OCI-LY1 (cell line): ENCODE data around the gene IFT74.

ENCODE experiments used
- H2AFZ ChIP-seq: fragments of 200-600 bp; sonication (generic), shearing (Covaris generic); 2 replicates; pipeline ENCODE4 v1.6.0; 2014; ENCODE audit warnings: antibody characterized with exemption, mild to moderate bottlenecking, low read length
- H3F3A ChIP-seq: fragments of 200-600 bp; sonication (generic), shearing (Covaris generic); 2 replicates; pipeline ENCODE4 v1.6.0; 2014; ENCODE audit warnings: mild to moderate bottlenecking, antibody characterized with exemption, low read length, moderate library complexity; ENCODE audit not compliant: insufficient read depth
- H3K27ac ChIP-seq: fragments of 200-600 bp; sonication (generic); 2 replicates; pipeline ENCODE4 v1.5.1; 2014; ENCODE audit warnings: low read length, mixed run types, mild to moderate bottlenecking, low read depth; ENCODE audit not compliant: poor library complexity, severe bottlenecking
- H3K27me3 ChIP-seq: fragments of 200-600 bp; sonication (generic); 2 replicates; pipeline ENCODE4 v1.6.0; 2014; ENCODE audit warnings: antibody characterized with exemption, mild to moderate bottlenecking, low read length, moderate library complexity; ENCODE audit not compliant: insufficient read depth
- H3K36me3 ChIP-seq: fragments of 200-600 bp; sonication (generic); 2 replicates; pipeline ENCODE4 v1.6.1; 2014; ENCODE audit warnings: mild to moderate bottlenecking, antibody characterized with exemption, low read length, moderate library complexity, mixed read lengths; ENCODE audit not compliant: insufficient read depth
- H3K4me1 ChIP-seq: fragments of 200-600 bp; sonication (generic); 2 replicates; pipeline ENCODE4 v1.5.1; 2014; ENCODE audit warnings: mild to moderate bottlenecking, low read length, moderate library complexity; ENCODE audit not compliant: insufficient read depth, severe bottlenecking
- H3K4me2 ChIP-seq: fragments of 200-600 bp; sonication (generic), shearing (Covaris generic); 2 replicates; pipeline ENCODE4 v1.6.1; 2014; ENCODE audit warnings: low read length
- H3K4me3 ChIP-seq: fragments of 200-600 bp; sonication (generic); 2 replicates; pipeline ENCODE4 v1.5.1; 2014; ENCODE audit warnings: low read length, low read depth, mild to moderate bottlenecking, mixed read lengths; ENCODE audit not compliant: poor library complexity, severe bottlenecking
- H3K79me2 ChIP-seq: fragments of 200-600 bp; shearing (Covaris generic); 2 replicates; pipeline ENCODE4 v1.6.1; 2016; ENCODE audit warnings: mixed run types, low read length, mixed read lengths; ENCODE audit not compliant: insufficient read depth
- H3K9ac ChIP-seq: fragments of 200-600 bp; sonication (generic), shearing (Covaris generic); 2 replicates; pipeline ENCODE4 v1.6.1; 2014; ENCODE audit warnings: mild to moderate bottlenecking, low read length, mixed read lengths
- H3K9me2 ChIP-seq: fragments of 200-600 bp; sonication (generic), shearing (Covaris generic); 2 replicates; pipeline ENCODE4 v1.6.1; 2014; ENCODE audit warnings: low read depth, mild to moderate bottlenecking, low read length, mixed read lengths
- H3K9me3 ChIP-seq: fragments of 200-600 bp; shearing (Covaris generic); 2 replicates; pipeline ENCODE4 v1.6.1; 2014; ENCODE audit warnings: low read length, mixed read lengths
- H4K20me1 ChIP-seq: fragments of 200-600 bp; sonication (generic), shearing (Covaris generic); 2 replicates; pipeline ENCODE4 v1.6.0; 2016; ENCODE audit warnings: mild to moderate bottlenecking, low read length; ENCODE audit not compliant: insufficient read depth
- EZH2 ChIP-seq: fragments of 200-600 bp; sonication (generic), shearing (Covaris generic); IDR thresholded peaks from 2 replicates; pipeline ENCODE4 v1.8.0; 2017; ENCODE audit warnings: borderline replicate concordance, mixed run types, mild to moderate bottlenecking, antibody characterized with exemption, low read length, moderate library complexity, mixed read lengths
- TF ChIP-seq, protein P1 (sequence below): fragments of 200-600 bp; sonication (generic), shearing (Covaris generic); IDR thresholded peaks from 2 replicates; pipeline ENCODE4 v1.5.1; 2017; ENCODE audit warnings: mild to moderate bottlenecking, antibody characterized with exemption, low read length, moderate library complexity, mixed read lengths

IFT74 gene

DNA sequence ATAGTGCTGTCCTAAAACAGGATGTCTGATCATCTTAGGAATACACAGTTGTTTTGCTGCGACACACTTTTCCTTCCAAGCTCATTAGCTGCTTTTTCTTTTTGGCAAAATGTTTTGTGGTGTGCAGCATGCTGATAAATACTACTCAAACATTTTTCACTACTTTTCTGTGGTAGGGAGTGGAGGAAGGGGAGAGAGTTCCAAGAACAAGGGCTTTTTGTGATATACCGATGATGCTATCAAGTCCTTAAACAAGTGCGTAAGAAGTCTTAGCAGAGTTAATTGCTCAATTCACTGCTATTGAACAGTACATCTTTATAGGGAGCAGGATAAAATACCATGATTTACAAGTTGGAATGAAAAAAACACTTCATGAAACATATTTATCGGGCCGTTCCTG lies 129.2 kb downstream of the IFT74 start:
- Histone ChIP-seq H3K36me3 (no peaks in the 10 kb centered on the region), H4K20me1 (no peaks in the 10 kb centered on the region), H3K4me1 (no peaks in the 10 kb centered on the region), H3K9me3 (no peaks in the 10 kb centered on the region), H3K27me3 (no peaks in the 10 kb centered on the region), H3K4me2 (no peak overlapping the region), H3K79me2 (no peaks in the 10 kb centered on the region), H3K4me3 (no peak overlapping the region), H3K27ac (no peak overlapping the region), H3F3A (no peaks in the 10 kb centered on the region), H2AFZ (no peak overlapping the region), H3K9me2 (no peaks in the 10 kb centered on the region), H3K9ac (no peak overlapping the region)
- TF ChIP-seq, protein P1, sequence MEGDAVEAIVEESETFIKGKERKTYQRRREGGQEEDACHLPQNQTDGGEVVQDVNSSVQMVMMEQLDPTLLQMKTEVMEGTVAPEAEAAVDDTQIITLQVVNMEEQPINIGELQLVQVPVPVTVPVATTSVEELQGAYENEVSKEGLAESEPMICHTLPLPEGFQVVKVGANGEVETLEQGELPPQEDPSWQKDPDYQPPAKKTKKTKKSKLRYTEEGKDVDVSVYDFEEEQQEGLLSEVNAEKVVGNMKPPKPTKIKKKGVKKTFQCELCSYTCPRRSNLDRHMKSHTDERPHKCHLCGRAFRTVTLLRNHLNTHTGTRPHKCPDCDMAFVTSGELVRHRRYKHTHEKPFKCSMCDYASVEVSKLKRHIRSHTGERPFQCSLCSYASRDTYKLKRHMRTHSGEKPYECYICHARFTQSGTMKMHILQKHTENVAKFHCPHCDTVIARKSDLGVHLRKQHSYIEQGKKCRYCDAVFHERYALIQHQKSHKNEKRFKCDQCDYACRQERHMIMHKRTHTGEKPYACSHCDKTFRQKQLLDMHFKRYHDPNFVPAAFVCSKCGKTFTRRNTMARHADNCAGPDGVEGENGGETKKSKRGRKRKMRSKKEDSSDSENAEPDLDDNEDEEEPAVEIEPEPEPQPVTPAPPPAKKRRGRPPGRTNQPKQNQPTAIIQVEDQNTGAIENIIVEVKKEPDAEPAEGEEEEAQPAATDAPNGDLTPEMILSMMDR = no peak
- no peak for TF ChIP-seq EZH2

DNA sequence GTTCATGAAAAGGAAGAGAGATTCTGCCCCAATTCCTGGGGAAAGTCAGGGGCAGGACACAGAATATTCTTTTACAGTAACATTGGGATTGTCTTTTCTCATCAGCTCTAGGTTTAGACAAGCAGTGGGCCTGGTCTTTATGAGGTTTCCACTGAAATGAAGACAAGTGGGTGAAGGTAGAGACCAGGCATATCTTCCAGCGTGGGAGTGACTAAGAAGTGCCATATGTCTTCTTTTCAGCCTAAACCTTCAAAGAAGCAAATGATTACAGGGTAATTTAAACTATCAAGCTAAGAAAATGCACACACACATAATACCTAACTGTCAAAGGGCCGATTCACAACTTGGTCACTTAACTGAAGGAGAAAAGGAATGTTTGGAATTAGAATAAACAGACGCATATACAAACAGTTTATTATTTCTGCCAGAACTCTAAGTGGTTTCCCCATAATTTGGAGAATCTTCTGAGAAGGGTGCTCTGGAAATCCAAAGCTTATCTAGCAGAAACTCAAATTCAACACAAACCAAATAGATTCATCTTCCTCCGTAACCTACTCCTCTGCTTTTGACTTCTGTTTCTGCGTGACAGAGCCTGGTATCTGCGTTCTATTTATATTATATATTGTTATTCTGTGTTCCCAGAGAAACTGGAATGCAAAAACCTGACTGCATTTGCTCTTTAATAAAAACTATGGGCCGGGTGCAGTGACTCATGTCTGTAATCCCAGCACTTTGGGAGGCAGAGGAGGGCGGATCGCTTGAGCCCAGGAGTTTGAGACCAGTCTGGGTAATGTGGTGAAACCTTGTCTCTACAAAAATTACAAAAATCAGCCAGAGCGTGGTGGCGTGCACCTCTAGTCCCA lies 130.8 kb downstream of the IFT74 start:
- Histone ChIP-seq H3K79me2 (no peaks in the 10 kb centered on the region), H3F3A (no peaks in the 10 kb centered on the region), H4K20me1 (no peaks in the 10 kb centered on the region), H2AFZ (no peak overlapping the region), H3K27ac (no peak overlapping the region), H3K4me2 (no peak overlapping the region), H3K4me1 (no peaks in the 10 kb centered on the region), H3K36me3 (no peaks in the 10 kb centered on the region), H3K9me3 (no peaks in the 10 kb centered on the region), H3K4me3 (no peak overlapping the region), H3K9ac (no peak overlapping the region), H3K27me3 (no peaks in the 10 kb centered on the region), H3K9me2 (no peaks in the 10 kb centered on the region)
- TF ChIP-seq EZH2 = no peak
- TF ChIP-seq, protein P1 = no peak

DNA sequence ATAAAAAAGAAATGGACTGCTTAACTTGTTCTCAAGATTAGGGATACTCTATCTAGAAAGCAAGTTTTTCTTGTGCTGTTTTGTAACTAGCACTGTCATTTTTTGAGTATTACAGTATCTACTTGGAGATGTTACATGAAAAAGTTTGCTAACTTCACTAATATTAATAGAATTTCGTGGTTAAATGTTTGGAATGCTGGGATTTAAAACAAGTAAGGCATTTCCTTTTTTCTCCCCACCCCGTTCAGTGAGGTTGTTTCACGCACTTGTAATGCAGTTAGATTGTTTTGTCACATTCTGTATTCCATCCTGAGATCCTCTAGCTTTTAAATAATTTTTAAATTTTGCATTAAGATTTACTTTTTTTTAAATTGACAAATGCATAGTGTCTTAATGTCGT lies 132.8 kb downstream of the IFT74 start:
- H3K4me1 ChIP-seq = no peaks in the 10 kb centered on the region
- no peaks in the 10 kb centered on the region for H3F3A ChIP-seq
- no peaks in the 10 kb centered on the region for H3K27me3 ChIP-seq
- H3K9me3 ChIP-seq = no peaks in the 10 kb centered on the region
- no peaks in the 10 kb centered on the region for H3K9me2 ChIP-seq
- H3K27ac ChIP-seq = no peak overlapping the region
- no peaks in the 10 kb centered on the region for H3K36me3 ChIP-seq
- no peaks in the 10 kb centered on the region for H3K79me2 ChIP-seq
- no peak overlapping the region for H3K4me2 ChIP-seq
- H3K4me3 ChIP-seq = no peak overlapping the region
- no peak overlapping the region for H2AFZ ChIP-seq
- no peaks in the 10 kb centered on the region for H4K20me1 ChIP-seq
- TF ChIP-seq, protein P1 = no peak
- H3K9ac ChIP-seq = no peak overlapping the region
